Caco-2 (cell line): ENCODE results near the gene RASGRP1. TPM values are rescaled to one million over a fixed set of nuclear protein-coding genes. Genes with fewer than 3 reads are reported as not detected.

Source experiments
- BruUV-seq: library from RNA; stranded (reverse); fragments of 400-500 nt; replicated peaks from 2 replicates; lab custom pipeline; 2021; lab: Mats Ljungman, UMichigan
- CTCF ChIA-PET: fragments of 300-600 bp; sonication (Branson Sonifier 250); formaldehyde crosslinking; loops from one replicate; lab custom pipeline; 2022; ENCODE audit warnings: antibody characterized with exemption; lab: Charles Lee
- POLR2A ChIA-PET: fragments of 300-600 bp; sonication (Branson Sonifier 250); formaldehyde crosslinking; loops from one replicate; lab custom pipeline; 2022; ENCODE audit warnings: antibody characterized with exemption; lab: Charles Lee
- DNase-seq, 2 experiments: peaks; one replicate each; pipeline versions ENCODE4 v3.0.0 to v3.0.0-alpha.2; 2020 to 2022
- H3K27me3 ChIP-seq: replicated peaks from 2 replicates; pipeline ENCODE4 v1.6.0; 2011; ENCODE audit warnings: low read length; ENCODE audit not compliant: control insufficient read depth, insufficient read depth
- H3K36me3 ChIP-seq: 2 replicates; pipeline ENCODE4 v1.5.1; 2011; ENCODE audit warnings: low read length; ENCODE audit not compliant: control insufficient read depth, insufficient read depth
- H3K4me1 ChIP-seq: fragments of 250-450 bp; sonication (Bioruptor Pico); 2 replicates; pipeline ENCODE4 v1.5.1; 2020; ENCODE audit warnings: mild to moderate bottlenecking
- H3K4me3 ChIP-seq: 2 replicates; pipeline ENCODE4 v1.5.1; 2011; ENCODE audit warnings: low read depth, mild to moderate bottlenecking, control low read depth, low read length
- H3K9me3 ChIP-seq: fragments of 250-450 bp; sonication (Bioruptor Pico); 2 replicates; pipeline ENCODE4 v1.5.1; 2020; ENCODE audit warnings: mild to moderate bottlenecking, moderate library complexity
- H3K27ac Mint-ChIP-seq: one replicate; pipeline ENCODE4 v1.8.0; 2022; ENCODE audit warnings: mixed read lengths; ENCODE audit not compliant: unreplicated experiment
- H3K27me3 Mint-ChIP-seq: one replicate; pipeline ENCODE4 v1.8.0; 2022; ENCODE audit warnings: mixed read lengths; ENCODE audit not compliant: insufficient read depth, unreplicated experiment
- H3K36me3 Mint-ChIP-seq: one replicate; pipeline ENCODE4 v1.8.0; 2022; ENCODE audit warnings: mild to moderate bottlenecking, mixed read lengths; ENCODE audit not compliant: insufficient read depth, unreplicated experiment
- H3K4me1 Mint-ChIP-seq: one replicate; pipeline ENCODE4 v1.8.0; 2022; ENCODE audit warnings: low read depth, mixed read lengths; ENCODE audit not compliant: unreplicated experiment
- H3K4me3 Mint-ChIP-seq: one replicate; pipeline ENCODE4 v1.8.0; 2022; ENCODE audit warnings: mild to moderate bottlenecking, moderate library complexity, mixed read lengths; ENCODE audit not compliant: unreplicated experiment
- H3K9me3 Mint-ChIP-seq: one replicate; pipeline ENCODE4 v1.8.0; 2022; ENCODE audit warnings: mixed read lengths; ENCODE audit not compliant: unreplicated experiment
- CTCF ChIP-seq, 2 experiments: fragments of 200-600 bp in 1 of 2; IDR thresholded peaks; 1 replicate in 1 of 2; 2 replicates in 1 of 2; pipeline versions ENCODE4 v1.5.1 to v1.8.0; 2011 to 2022; ENCODE audit warnings: antibody characterized with exemption in 1 of 2, control low read depth in 1 of 2, inconsistent platforms in 1 of 2, low read depth in 1 of 2, low read length in 1 of 2, mild to moderate bottlenecking in 1 of 2, moderate library complexity in 1 of 2; ENCODE audit not compliant: insufficient read depth in 1 of 2, severe bottlenecking in 1 of 2, unreplicated experiment in 1 of 2
- intact Hi-C: fragments of 100-400 bp; cut with micrococcal nuclease; formaldehyde crosslinking; loops from one replicate; pipeline ENCODE4 v1.10.0; 2022; ENCODE audit not compliant: unreplicated experiment
- total RNA-seq: library from RNA; stranded (reverse); gene quantifications from 2 replicates; pipeline ENCODE4 v1.2.3, GENCODE V29; 2022

The RASGRP1 gene
- total RNA-seq, 1 experiment from 2014 or later, result 7.3 TPM

GRCh38 chr15:38463893-38464292 lies 100.7 kb downstream of the RASGRP1 start:
- ChIA-PET CTCF (no interaction called here), POLR2A (no interaction called here)
- no TSS peak for BruUV-seq
- Mint-ChIP-seq H3K4me3 (no peak overlapping the region), H3K36me3 (peaks cover 5% of the 10 kb centered on the region), H3K27me3 (no peaks in the 10 kb centered on the region), H3K27ac (no peak overlapping the region), H3K9me3 (no peaks in the 10 kb centered on the region), H3K4me1 (no peaks in the 10 kb centered on the region)
- H3K4me3 ChIP-seq, result no peak overlapping the region
- DNase-seq, result no peak
- no peaks in the 10 kb centered on the region for H3K27me3 ChIP-seq
- no peaks in the 10 kb centered on the region for H3K9me3 ChIP-seq
- TF ChIP-seq CTCF (IDR thresholded peaks at IDR 0.05; ENCODE audit: insufficient read depth in 1 of 2, low read depth in 1 of 2, low read length in 1 of 2, severe bottlenecking in 1 of 2, unreplicated experiment in 1 of 2), result no peak
- intact Hi-C loops, result no loop called here
- H3K36me3 ChIP-seq, result no peaks in the 10 kb centered on the region
- no peaks in the 10 kb centered on the region for H3K4me1 ChIP-seq

GRCh38 chr15:38461066-38461833 lies 103.4 kb downstream of the RASGRP1 start:
- H3K9me3 Mint-ChIP-seq, result no peaks in the 10 kb centered on the region
- H3K9me3 ChIP-seq, result no peaks in the 10 kb centered on the region
- H3K4me3 ChIP-seq, result no peak overlapping the region
- ChIA-PET CTCF (no interaction called here), POLR2A (no interaction called here)
- no peak overlapping the region for H3K27ac Mint-ChIP-seq
- no peaks in the 10 kb centered on the region for H3K27me3 Mint-ChIP-seq
- H3K4me1 ChIP-seq, result 0 out of 2 replicates have a peak, but pooled peaks cover 2% of the 10 kb centered on the region
- H3K4me3 Mint-ChIP-seq, result no peak overlapping the region
- BruUV-seq, result no TSS peak
- no peak for DNase-seq
- no peaks in the 10 kb centered on the region for H3K4me1 Mint-ChIP-seq
- intact Hi-C loops, result no loop called here
- H3K27me3 ChIP-seq, result no peaks in the 10 kb centered on the region
- no peak for TF ChIP-seq CTCF (IDR thresholded peaks at IDR 0.05; ENCODE audit: insufficient read depth in 1 of 2, low read depth in 1 of 2, low read length in 1 of 2, severe bottlenecking in 1 of 2, unreplicated experiment in 1 of 2)
- peaks cover 9% of the 10 kb centered on the region for H3K36me3 Mint-ChIP-seq
- no peaks in the 10 kb centered on the region for H3K36me3 ChIP-seq

GRCh38 chr15:38460543-38460942 lies 104.1 kb downstream of the RASGRP1 start:
- Histone ChIP-seq H3K4me1 (peaks cover 9% of the 10 kb centered on the region; the same call in 1 of the 2 replicates), H3K27me3 (no peaks in the 10 kb centered on the region), H3K9me3 (no peaks in the 10 kb centered on the region), H3K4me3 (no peak overlapping the region), H3K36me3 (no peaks in the 10 kb centered on the region)
- intact Hi-C loops, result no loop called here
- CTCF ChIA-PET, result no interaction called here
- Mint-ChIP-seq H3K4me3 (no peak overlapping the region), H3K27ac (no peak overlapping the region), H3K27me3 (no peaks in the 10 kb centered on the region), H3K4me1 (no peaks in the 10 kb centered on the region), H3K9me3 (no peaks in the 10 kb centered on the region), H3K36me3 (peaks cover 10% of the 10 kb centered on the region)
- no peak for DNase-seq
- no peak for TF ChIP-seq CTCF (IDR thresholded peaks at IDR 0.05; ENCODE audit: insufficient read depth in 1 of 2, low read depth in 1 of 2, low read length in 1 of 2, severe bottlenecking in 1 of 2, unreplicated experiment in 1 of 2)
- POLR2A ChIA-PET, result no interaction called here
- BruUV-seq, result no TSS peak
